Measurements from ENCODE around the gene RAB35.
"Not testable (repeated sequence)": the region's sequence is repeated elsewhere in the genome, so short reads cannot be mapped to it uniquely, and the experiment has no call there.

The RAB35 gene

DNA sequence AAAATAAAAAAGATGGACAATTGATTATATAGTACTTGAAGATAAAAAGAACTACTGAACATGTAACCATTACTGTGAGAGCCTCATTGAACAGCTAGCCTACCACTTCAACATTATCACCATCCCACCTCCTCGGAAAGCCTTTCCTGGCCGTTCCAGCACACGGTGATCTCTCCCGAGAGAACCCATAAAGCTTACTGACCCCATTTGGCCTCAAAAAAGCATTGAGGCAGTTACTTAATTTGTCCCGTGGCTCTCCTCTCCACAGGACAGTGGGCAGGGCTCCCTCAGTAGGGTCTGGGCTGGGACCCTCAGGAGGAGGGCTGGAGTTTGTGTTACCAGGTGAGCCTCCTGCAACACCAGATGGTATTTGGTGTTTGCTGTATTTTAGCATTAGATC, 55.8 kb downstream of the RAB35 start:
- DNase-seq (ENCODE audit: low read depth), result no peak

DNA sequence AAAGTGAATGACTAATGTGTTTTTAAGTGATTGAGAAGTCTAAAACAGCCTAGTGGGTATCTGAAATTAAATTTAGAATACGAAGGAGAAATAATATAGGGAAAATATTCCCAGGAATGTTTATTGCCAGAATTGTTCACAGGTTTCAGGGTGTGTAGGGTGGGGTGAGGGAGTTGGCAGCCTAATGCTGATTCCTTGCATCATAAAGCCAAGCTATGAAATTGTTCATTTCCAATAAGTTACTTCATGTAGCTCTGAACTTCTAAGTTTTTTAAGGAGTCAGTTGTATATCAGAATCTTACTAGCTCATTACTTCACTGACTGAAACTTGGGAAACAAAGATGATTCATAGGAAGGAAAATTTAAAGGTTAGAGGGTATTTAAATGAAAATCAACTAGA, 56.4 kb downstream of the RAB35 start:
- no peak for DNase-seq (ENCODE audit: low read depth)

DNA sequence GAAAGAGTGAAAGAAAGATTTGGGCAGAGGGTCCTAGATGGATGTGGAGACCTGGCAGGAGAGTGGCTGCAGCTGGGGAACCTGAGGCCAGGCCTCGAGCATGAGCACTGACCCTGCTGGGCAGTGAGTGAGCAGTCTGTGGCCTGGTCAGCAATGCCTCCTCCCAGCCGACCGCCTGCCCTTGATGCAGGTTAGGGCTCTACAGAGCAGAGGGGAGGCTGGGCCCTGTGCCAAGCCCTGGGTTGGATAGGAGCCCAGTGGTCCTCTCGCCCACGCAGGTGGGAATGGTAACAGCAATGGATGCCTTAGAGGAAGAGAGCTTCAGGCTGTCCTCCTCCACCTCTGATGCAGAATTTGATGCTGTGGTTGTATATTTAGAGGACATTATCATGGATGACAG, 59.8 kb downstream of the RAB35 start:
- no peak for DNase-seq (ENCODE audit: low read depth)

DNA sequence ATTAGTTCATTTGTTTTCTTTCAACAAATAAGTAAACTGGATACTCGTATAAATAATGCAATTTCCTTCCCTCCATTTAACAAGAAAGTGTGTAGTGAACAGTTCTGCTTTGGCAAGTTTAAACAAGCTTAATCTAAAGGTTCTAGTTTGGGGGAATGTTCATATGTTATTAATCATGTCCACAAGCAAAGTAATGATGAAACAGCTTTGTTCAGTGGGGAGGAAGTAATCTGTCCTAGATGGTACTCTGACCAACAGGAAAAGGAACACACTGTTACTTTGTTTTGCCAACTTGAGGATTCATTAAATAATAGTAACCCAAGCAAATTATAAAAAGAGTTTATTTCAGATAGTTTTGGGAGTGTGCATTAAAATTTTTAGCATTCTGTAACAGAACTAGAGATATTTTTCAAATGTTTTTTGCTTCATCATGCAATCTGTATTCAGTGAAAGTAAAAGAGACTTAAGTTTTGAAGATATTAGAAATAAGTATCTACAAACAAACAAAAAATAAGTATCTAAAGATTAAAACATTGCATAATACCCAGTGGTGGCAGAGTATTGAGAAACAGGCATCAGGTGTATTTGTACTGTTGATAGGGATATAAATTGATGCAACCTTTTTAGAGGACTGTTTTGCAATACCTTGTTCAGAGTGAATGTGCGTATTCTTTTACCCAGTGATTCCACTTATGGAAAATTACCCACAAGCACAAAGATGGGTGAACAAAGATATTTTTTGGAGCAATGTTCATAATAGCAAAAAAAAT, 61.1 kb downstream of the RAB35 start:
- no peak for DNase-seq (ENCODE audit: low read depth)

GRCh38 chr12:120054293-120054692, 62.3 kb downstream of the RAB35 start:
- DNase-seq (ENCODE audit: low read depth), result no peak

- no peak for DNase-seq (ENCODE audit: low read depth)
Measured at GRCh38 chr12:120051535-120051934, 65.0 kb downstream of the RAB35 start.

DNA sequence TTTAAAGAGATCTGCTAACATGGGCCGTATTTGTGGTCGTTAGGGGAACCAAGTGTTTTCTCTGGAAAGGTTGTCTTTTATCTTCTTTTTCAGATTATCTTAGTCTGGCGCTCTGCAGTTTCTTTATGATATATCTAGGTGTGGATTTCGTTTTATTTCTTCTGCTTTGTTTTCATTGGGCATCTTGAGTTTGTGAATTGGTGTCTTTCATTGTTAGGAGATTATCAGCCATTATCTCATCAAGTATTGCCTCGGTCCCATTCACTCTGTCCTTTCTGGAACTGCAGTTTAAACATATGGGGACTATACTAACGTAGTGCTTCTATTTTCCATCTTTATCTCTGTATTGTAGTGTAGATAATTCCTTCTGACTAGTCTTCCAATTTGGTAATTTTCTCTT, 67.1 kb downstream of the RAB35 start:
- DNase-seq (ENCODE audit: low read depth), result no peak

GRCh38 chr12:120048263-120048662, 68.3 kb downstream of the RAB35 start:
- DNase-seq (ENCODE audit: low read depth), result no peak

DNA sequence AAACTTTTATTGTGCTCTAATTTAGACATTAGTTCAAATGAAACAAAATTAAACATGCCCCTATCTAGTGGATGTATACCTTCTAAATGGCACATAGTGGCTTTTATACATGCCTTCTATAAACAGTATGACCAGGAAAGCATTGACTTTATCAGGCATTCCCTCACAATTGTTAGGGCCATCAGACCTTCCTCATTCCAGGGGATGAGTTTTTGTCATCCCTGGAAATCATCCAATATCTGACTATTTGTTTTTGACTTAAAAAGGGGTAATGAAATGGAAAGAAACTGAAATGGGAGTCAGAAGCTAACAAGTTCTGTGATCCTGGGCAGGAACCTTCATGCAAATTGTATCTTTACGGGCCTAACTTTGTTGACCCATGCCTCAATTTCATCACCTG, 69.5 kb downstream of the RAB35 start:
- DNase-seq (ENCODE audit: low read depth), result no peak

GRCh38 chr12:120045367-120045766, 71.2 kb downstream of the RAB35 start:
- not testable (repeated sequence) for DNase-seq (ENCODE audit: low read depth)
